ENCODE data around the gene CSF1. TPM values are rescaled to one million over a fixed set of nuclear protein-coding genes. Genes with fewer than 3 reads are reported as not detected.
"Not testable (repeated sequence)": the region's sequence is repeated elsewhere in the genome, so short reads cannot be mapped to it uniquely, and the experiment has no call there.

Gene CSF1
- polyA plus RNA-seq, 2 of the 4 experiments (the other 2 are of a cell fraction), result 35.1 to 36.3 TPM

DNA sequence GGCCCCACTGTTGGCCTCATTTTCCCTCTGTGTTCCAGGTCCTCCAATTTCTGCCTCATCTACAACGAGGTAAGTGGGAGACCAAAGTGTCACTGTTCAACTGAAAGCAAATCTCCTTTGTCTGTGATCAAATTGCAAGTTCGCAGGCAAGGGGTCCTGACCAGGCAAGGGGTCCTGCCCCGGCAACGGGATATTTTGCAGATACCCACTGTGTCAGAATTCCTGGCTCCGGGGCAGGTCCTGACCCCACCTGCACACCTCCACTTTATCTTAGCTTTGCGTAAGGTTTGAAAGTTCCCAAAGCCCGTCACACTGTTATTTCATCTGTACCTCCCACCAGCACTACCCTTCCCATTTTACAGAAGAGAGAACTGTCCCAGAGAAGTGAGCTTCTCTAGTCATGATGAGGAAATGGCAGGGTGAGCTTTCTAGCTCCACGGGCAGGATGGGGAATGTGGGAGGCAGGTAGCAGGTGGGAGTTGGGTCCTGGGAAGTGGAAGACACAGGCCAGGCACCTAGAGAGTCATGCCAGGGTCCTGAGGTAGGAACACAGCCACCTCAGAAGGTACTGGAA, 32.0 kb upstream of the CSF1 start:
- TF ChIP-seq CTCF (IDR thresholded peaks at IDR 0.05) (no peak), HOXA7 (CRISPR knock-in tag; IDR thresholded peaks at IDR 0.05) (no peak), MAFK (IDR thresholded peaks at IDR 0.05; ENCODE audit: partially characterized antibody) (no peak), SREBF2 (IDR thresholded peaks at IDR 0.05) (no peak), MYC (IDR thresholded peaks at IDR 0.05; ENCODE audit: borderline replicate concordance, low read length) (no peak), RCOR1 (IDR thresholded peaks at IDR 0.05; ENCODE audit: low read depth, low read length) (no peak), POLR2AphosphoS2 (conservative IDR thresholded peaks at IDR 0.05; ENCODE audit: low read length) (no peak)
- TF ChIP-seq, protein P1, sequence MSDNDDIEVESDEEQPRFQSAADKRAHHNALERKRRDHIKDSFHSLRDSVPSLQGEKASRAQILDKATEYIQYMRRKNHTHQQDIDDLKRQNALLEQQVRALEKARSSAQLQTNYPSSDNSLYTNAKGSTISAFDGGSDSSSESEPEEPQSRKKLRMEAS (IDR thresholded peaks at IDR 0.05), result no peak
- TF ChIP-seq, protein P2, sequence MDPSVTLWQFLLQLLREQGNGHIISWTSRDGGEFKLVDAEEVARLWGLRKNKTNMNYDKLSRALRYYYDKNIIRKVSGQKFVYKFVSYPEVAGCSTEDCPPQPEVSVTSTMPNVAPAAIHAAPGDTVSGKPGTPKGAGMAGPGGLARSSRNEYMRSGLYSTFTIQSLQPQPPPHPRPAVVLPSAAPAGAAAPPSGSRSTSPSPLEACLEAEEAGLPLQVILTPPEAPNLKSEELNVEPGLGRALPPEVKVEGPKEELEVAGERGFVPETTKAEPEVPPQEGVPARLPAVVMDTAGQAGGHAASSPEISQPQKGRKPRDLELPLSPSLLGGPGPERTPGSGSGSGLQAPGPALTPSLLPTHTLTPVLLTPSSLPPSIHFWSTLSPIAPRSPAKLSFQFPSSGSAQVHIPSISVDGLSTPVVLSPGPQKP (IDR thresholded peaks at IDR 0.05; ENCODE audit: low read depth, low read length), result no peak
- ChIA-PET POLR2A (no interaction called here), CTCF (interaction anchor here (0.7 to 1.6 kb wide), 3 partner anchors 29 to 105 kb away, joined by 3 to 5 read pairs (median 3); no protein-coding TSS in a partner anchor)
- FAIRE-seq (no peak), DNase-seq (ENCODE audit: low read depth in 1 of 2, low spot score in 1 of 2) (no peak), ATAC-seq (no peak)
- H3K4me3 ChIP-seq, result no peak overlapping the region
- H3K27ac ChIP-seq, result peak overlapping the region; percentile 80 to 99; a peak in 5 of 6 replicates
- H3K9me3 ChIP-seq, result no peaks in the 10 kb centered on the region
- H3K4me1 ChIP-seq, result peaks cover 57% of the 10 kb centered on the region
- H3K4me2 ChIP-seq, result no peak overlapping the region
- WGBS (ENCODE audit: missing lambda C conversion rate), result 92% methylated on average over 8 of the region's 8 CpGs

DNA sequence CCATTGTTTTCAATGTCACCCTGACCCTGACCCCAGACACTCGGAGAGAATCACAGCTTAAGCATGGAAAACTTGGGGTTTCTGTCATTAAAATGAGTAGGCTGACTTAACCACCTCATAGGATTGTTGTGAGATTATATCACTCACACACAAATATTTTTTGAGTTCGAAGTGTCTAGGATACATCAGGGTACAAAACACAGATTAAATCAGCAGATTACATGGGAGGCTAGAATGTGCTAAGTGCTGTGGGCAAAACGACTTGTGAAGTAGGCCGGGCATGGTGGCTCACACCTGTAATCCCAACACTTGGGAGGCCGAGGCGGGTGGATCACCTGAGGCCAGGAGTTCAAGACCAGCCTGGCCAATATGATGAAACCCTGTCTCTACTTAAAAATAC, 31.3 kb upstream of the CSF1 start:
- not testable (repeated sequence) for ATAC-seq; H3K4me3 ChIP-seq; H3K4me2 ChIP-seq; H3K9me3 ChIP-seq; FAIRE-seq; DNase-seq (ENCODE audit: low read depth in 1 of 2, low spot score in 1 of 2)
- peak overlapping the region; percentile 42 to 99; a peak in 3 of 6 replicates for H3K27ac ChIP-seq
- H3K4me1 ChIP-seq, result peaks cover 53% of the 10 kb centered on the region
- ChIA-PET CTCF (interaction anchor here (0.7 to 1.4 kb wide), 4 partner anchors 29 to 103 kb away, joined by 3 to 5 read pairs (median 3); no protein-coding TSS in a partner anchor), POLR2A (interaction anchor here (0.6 kb wide), 1 partner anchor 32 kb away, joined by 8 read pairs; no protein-coding TSS in a partner anchor)
- 87% methylated on average over 6 of the region's 6 CpGs for WGBS (ENCODE audit: missing lambda C conversion rate)

DNA sequence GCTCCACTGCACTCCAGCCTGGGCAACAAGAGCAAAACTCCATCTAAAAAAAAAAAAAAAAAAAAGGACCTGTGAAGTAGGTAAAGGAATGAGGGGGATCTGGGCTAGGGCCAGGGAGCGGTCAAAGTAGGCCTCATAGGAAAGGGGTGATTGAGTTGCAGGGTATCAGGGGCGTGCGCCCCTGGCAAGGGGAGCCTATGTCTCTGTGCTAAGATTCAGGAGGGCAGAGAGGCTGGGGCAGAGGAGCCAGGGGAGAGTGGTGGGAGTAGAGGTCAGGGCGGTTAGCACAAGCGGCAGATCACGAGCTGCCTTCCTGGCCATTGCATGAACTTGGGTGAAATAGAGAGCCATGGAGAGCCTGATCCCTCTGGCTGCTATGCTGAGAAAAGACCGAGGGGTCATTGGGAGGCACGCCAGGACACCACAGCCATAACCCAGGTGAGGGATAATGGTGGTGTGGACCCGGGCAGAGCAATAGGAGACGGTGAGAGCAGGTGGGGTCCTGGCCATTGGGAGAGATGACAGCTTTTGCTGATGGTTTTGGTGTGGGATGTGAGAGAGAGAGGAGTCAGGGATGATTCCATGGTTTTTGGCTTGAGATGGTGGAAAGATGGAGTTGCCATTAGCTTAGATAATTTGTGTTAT, 30.6 kb upstream of the CSF1 start:
- WGBS (ENCODE audit: missing lambda C conversion rate), result 95% methylated on average over 10 of the region's 10 CpGs
- H3K27ac ChIP-seq, result peak overlapping the region in 1 of 2 experiments; percentile 99; a peak in 3 of 6 replicates
- DNase-seq (ENCODE audit: low read depth in 1 of 2, low spot score in 1 of 2) (no peak), FAIRE-seq (no peak), ATAC-seq (no peak)
- ChIA-PET CTCF (interaction anchor here (1.1 to 1.4 kb wide), 2 partner anchors 101 to 103 kb away, joined by 3 to 5 read pairs; no protein-coding TSS in a partner anchor), POLR2A (interaction anchor here (0.6 kb wide), 1 partner anchor 31 kb away, joined by 8 read pairs; no protein-coding TSS in a partner anchor)
- H3K4me3 ChIP-seq, result no peak overlapping the region
- no peak overlapping the region for H3K4me2 ChIP-seq
- no peak for TF ChIP-seq KDM5A (IDR thresholded peaks at IDR 0.05)
- no peak for TF ChIP-seq TFCP2L1 (CRISPR knock-in tag; IDR thresholded peaks at IDR 0.05)
- TF ChIP-seq RAD21 (conservative IDR thresholded peaks at IDR 0.05 in 1 of 2, IDR thresholded peaks at IDR 0.05 in 1 of 2), result no peak
- peaks cover 53% of the 10 kb centered on the region for H3K4me1 ChIP-seq
- H3K9me3 ChIP-seq, result no peaks in the 10 kb centered on the region

All from A549 (cell line).